CD4-positive, alpha-beta T cell treated with Interferon alpha-2 for 1 hour (primary cell): ENCODE data around the gene CD28.
"Not testable (repeated sequence)": the region's sequence is repeated elsewhere in the genome, so short reads cannot be mapped to it uniquely, and the experiment has no call there.

Source experiments
- DNase-seq, 2 donors: peaks; one replicate each; pipeline ENCODE4 v3.0.0-alpha.2; 2020 to 2022

Gene CD28

GRCh38 chr2:203785391-203786110 lies 79.1 kb downstream of the CD28 start:
- DNase-seq, result not testable (repeated sequence)

GRCh38 chr2:203786549-203787351 lies 80.3 kb downstream of the CD28 start:
- no peak for DNase-seq

GRCh38 chr2:203787979-203788378 lies 81.5 kb downstream of the CD28 start:
- DNase-seq, result no peak
